RPMI7951 (cell line): Measurements from ENCODE around the gene ZNF385C. TPM values are rescaled to one million over a fixed set of nuclear protein-coding genes. Genes with fewer than 3 reads are reported as not detected.
"Not testable (repeated sequence)": the region's sequence is repeated elsewhere in the genome, so short reads cannot be mapped to it uniquely, and the experiment has no call there.

Experiments
- DNase-seq: peaks from one replicate; pipeline ENCODE4 v3.0.0-alpha.2; 2012; ENCODE audit warnings: low read depth
- total RNA-seq: library from RNA; depleted of rRNA; stranded (reverse); fragments of >200 nt; shearing (Covaris generic); gene quantifications from 2 replicates; pipeline ENCODE4 v1.2.3, GENCODE V29; 2014; rRNA removed

Gene ZNF385C, protein sequence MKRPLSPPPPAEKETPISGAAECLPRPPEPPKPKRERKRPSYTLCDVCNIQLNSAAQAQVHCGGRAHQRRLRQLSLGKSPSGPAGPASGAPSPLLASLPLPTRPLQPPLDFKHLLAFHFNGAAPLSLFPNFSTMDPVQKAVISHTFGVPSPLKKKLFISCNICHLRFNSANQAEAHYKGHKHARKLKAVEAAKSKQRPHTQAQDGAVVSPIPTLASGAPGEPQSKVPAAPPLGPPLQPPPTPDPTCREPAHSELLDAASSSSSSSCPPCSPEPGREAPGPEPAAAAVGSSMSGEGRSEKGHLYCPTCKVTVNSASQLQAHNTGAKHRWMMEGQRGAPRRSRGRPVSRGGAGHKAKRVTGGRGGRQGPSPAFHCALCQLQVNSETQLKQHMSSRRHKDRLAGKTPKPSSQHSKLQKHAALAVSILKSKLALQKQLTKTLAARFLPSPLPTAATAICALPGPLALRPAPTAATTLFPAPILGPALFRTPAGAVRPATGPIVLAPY
- total RNA-seq: not detected in 2 replicates

DNA sequence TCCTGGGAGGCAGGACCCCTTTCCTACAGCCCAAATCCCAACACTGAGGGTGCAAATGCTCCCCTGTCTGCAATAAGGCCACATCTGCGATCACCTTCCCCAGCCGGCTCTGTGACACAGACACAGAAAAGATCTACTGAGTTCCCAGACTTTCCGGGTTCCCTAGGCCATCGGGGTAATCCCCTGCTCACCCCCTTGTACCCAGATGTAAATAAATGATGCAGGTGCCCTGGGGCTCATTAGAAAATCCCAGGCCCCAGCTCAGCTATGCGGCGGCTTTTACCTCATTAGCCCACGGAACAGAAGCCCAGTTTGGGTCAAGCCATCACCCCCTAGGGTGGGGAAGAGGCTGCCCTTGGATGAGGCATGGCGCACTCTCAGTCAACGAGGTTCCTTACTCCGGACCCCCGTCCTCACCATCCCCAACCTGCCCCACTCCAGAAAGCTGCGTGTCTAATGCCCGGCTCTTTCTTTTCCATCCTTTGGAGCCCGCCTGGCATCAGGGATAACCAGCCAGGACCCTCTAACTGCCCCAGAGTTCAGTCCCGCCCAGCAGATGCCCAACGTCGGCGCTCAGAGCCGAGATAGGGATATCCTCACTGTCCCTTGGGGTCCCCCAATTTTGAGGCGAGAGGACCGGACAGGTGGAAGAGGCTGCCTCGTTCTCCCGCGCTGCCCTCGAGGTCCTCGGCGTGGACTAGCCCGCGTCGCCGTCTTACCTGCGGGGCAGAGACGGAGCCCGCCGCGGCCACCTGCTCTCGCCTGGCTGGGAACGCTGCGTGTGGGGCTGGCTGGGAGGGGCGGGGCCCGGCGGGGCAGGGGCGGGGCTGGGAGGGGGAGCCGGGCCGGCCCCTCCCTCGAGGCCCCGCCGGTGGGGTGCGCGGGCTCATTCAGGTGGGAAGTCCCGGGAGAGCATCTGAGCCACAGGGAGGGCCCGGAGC is at the start of gene ZNF385C:
TSS of gene ZNF385C (minus strand) at position 783 of the 941 bp plus-strand sequence. CDS start 35,417 bp downstream, outside the sequence.
- DNase-seq: no peak

GRCh38 chr17:42146911-42147607 is 48.8 kb upstream of the ZNF385C start:
- DNase-seq: no peak

GRCh38 chr17:42143138-42143537 is 44.9 kb upstream of the ZNF385C start:
- DNase-seq: not testable (repeated sequence)

GRCh38 chr17:42142371-42142896 is 44.2 kb upstream of the ZNF385C start:
- no peak for DNase-seq

GRCh38 chr17:42141382-42141781 is 43.1 kb upstream of the ZNF385C start:
- DNase-seq: no peak

DNA sequence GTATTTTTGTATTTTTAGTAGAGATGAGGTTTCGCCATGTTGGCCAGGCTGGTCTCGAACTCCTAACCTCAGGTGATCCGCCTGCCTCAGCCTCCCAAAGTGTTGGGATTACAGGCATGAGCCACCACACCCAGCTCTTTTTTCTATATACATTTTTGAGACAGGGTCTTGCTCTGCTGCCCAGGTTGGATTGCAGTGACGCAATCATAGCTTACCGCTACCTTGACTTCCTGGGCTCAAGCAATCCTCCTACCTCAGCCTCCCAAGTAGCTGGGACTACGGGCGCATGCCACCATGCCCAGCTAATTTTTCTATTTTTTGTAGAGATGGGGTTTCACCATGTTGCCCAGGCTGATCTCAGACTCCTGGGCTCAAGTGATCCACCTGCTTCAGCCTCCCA is 42.4 kb upstream of the ZNF385C start:
- DNase-seq: not testable (repeated sequence)

DNA sequence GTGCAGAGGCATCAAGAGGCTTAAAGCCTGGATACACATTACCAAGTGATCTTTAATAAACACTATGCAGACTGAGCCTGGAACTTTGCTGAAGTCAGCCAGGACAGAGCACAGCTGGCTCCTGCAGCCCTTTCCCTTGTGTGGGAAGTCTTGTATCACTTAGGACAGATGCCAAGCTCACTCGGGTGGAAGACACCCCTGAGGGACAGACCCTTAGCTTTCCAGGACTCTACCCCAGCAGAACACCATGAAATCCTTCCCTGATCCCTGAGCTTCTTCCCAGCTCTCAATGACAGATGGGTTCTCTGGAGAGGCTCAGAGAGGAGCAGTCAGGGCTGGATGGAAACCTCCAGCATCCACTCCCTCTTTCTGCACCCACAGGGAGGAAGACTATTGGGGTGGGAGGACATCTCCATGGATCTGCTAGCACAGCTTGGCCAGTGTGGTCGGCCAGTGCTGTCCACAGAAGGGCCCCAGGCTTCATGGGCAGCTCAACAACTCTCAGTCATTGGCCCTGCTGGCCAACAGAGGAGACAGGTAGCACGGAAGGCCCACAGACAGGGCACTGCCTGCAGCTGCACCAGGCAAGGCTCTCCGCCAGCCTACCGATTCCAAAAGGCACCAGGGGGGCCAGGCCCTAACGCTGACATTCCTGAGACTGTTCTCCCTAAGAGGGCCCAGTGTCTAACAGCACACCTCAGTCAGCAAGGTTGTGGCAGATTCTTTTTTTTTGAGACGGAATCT is 40.6 kb upstream of the ZNF385C start:
- DNase-seq: no peak

- DNase-seq: no peak
Observed at GRCh38 chr17:42136654-42137051, 38.4 kb upstream of the ZNF385C start.

GRCh38 chr17:42135664-42136653 is 37.7 kb upstream of the ZNF385C start:
- DNase-seq: peak; percentile 40

GRCh38 chr17:42135151-42135550 is 36.9 kb upstream of the ZNF385C start:
- DNase-seq: no peak

DNA sequence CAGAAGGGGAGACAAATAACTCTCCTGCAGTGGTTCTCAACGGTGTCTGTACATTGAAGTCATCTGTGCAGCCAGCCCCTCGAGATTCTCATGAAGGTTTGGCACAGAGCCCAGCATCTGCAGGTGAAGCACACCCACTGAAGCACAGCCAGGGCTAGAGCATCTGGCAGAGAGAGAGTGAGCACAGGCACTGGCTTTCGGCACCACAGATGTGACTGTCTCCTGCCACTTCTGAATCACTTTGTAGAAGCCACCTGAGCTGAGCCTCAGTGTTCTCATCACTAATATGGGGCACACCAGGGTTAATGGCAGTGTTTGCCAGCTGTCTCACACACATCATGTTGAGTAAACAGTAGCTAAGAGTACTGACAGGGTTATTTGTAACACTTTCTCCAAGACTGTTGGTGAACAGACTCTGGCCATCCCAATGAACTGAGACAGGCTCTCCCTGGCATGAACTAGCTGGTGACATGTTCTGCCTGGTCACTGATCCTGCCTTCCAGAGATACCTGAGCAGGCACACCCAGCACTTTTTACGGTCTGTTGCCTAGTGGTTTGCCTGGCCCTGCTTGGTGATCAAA is 35.3 kb upstream of the ZNF385C start:
- no peak for DNase-seq

DNA sequence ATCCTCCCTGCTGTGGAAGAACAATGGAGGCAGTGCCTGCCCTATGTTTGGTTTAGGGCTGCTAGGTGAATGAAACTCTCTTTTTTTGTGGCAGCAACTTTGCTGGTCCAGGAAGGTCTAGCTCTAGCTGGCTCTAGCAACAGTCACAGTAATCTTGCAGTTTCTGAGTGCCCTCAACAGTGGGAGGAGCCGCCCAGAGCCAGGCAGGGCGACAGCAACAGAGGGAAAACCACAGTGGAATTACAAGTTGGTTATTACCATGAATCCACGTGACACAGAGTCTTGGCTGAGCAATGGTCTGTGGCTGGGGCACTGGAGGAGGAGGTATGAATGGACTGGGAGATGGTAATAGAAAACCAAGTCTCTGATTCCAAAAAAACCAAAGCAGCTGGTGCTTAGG is 34.7 kb upstream of the ZNF385C start:
- peak; percentile 88 for DNase-seq

DNA sequence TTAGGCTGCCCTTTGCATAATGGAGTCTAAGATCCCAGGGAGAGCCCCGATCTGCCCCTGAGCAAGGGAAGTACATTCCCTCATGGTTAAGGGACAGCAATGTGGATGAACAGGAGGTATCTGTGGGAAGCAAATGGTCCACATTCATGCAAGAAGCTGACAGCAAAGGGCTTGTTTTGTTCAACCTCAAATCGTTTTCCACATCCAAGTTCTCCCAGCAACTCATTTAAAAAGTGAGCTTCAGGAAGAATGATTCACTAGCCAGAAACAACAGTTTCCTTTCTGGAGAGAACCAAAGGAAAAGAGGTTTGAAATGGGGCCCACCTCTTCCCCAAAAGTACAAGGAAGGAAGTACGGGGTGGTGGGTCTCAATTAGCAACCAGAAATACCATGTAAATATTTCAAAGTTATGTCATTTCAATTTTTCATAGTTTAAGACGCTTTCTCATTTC is 33.7 kb upstream of the ZNF385C start:
- DNase-seq: peak; percentile 53

DNA sequence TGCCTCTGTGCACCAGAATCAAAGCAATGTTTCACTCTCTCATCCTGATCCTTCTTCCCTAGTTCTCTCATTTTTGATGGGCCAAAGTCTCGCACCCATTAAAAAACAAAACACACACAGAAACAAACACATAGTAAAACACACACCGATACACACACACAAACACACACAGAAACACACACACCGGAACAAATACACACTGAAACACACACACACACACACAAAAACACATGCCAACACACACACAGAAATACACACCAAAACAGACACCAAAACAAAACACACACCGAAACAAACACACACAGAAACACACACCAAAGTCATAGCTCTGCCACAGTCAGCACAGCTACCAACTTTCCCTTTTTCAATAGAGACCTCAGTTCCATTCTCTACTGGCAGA is 33.0 kb upstream of the ZNF385C start:
- DNase-seq: no peak

DNA sequence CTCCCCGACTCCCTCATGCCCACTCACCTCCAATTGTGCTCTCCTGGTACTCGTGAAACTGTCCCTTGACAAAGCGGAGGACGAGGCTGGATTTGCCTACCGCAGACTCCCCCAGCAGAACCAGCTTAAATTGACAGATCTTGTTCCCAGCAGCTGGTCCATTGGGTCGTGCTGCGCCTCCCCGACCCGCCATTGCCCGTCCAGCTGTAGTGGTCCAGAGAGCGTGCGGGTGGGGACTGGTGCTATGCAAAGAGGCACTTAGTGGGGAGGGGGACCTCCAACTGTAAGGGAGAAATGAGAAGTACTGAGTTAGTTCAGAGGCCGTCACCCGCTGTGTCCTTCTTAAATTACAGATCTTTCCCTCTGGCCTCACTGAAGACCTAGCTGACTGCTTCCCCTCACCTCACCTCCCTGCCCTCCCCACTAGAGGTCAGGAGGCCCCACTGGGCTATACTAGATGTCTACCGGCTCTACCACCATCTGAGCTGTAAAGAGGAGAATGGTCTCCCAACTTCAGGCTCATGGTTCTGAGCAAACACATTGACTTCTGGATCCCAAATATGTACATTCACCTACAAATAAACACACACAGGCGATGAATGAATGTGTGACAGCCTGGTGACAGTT is 32.1 kb upstream of the ZNF385C start:
- no peak for DNase-seq

DNA sequence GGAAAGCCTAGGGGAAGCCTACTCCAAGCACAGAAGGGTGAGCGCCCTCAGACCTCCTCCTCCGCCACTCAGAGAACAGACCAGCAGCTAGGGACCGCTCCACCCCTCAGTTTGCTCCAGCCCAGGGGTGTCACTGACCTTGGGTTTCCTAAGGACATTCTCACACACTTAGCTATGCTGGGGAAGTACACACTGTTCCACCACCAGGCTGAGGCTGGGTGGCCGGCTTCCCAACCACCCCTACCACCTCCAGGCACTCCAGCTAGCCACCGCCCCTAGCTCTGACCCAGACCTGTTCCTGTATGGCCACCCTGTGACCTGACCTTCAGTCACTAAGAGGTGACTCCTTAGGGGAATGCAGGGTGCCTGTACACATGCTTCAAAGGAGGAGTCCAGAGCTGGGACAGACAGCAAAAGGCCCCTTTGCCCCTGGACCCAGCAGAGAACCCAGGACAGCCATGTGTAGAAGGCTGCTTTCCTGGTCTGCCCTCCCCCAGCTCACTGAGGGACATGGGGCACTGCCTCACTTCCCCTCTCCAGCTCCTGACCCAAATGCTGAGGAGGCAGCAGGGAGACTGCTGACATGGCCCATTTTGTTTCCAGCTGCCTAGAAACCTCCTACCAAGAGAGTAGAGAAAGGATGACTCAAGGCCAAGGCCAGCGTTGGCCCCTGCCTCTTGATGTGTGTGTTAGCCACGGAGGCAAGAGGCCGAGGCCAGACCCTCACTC is 31.0 kb upstream of the ZNF385C start:
- no peak for DNase-seq

DNA sequence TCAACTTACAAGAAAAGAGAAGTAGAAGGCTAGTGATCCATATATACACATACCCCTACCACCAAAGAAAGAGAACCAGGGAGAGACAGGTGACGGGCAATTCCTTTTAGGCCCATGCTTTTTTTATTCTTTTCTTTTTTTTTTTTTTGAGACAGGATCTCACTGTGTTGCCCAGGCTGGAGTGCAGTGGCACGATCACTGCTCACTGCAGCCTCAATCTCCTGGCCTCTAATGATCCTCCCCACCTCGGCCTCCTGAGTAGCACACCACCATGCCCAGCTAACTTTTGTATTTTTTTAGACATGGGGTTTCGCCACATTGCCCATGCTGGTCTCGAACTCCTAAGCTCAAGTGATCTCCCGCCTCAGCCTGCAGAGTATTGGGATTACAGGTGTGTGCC is 29.1 kb upstream of the ZNF385C start:
- no peak for DNase-seq

- no peak for DNase-seq
Observed at GRCh38 chr17:42126836-42127235, 28.6 kb upstream of the ZNF385C start.
